Measurements from ENCODE around the gene TMEM259.
A peak's percentile ranks its signal among the peaks of the same experiment; 100 is the strongest.

Gene TMEM259

DNA sequence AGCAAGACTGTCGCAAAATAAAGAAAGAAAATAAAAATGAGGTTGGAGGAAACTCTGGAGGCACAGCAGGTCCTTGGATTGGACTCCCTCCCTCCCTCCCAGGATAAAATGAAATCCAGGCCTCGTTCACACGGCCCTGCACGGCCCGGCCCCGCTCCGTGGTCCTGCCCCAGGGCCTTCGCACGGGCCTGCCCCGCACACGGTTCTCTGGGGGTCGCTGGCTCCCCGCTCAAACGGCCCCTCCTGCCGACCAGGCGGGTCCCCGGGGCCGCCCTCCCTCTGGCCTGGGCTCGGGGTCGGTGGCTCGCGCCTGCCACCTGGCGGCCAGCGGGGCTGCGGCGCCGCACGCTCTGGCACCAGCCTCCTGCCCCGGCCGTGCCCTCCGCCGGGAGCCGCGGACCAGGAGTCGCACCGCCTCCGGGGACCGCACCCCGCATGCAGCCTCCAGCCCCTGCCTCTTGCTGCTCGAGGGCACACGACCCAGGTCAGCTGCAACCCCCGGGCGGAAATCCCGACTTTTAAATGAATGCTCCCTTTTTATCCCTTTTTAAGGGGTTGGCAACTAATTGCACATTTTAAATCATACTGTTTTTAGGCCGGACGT lies 38.3 kb downstream of the TMEM259 start:
- peak; percentile 33 for DNase-seq

DNA sequence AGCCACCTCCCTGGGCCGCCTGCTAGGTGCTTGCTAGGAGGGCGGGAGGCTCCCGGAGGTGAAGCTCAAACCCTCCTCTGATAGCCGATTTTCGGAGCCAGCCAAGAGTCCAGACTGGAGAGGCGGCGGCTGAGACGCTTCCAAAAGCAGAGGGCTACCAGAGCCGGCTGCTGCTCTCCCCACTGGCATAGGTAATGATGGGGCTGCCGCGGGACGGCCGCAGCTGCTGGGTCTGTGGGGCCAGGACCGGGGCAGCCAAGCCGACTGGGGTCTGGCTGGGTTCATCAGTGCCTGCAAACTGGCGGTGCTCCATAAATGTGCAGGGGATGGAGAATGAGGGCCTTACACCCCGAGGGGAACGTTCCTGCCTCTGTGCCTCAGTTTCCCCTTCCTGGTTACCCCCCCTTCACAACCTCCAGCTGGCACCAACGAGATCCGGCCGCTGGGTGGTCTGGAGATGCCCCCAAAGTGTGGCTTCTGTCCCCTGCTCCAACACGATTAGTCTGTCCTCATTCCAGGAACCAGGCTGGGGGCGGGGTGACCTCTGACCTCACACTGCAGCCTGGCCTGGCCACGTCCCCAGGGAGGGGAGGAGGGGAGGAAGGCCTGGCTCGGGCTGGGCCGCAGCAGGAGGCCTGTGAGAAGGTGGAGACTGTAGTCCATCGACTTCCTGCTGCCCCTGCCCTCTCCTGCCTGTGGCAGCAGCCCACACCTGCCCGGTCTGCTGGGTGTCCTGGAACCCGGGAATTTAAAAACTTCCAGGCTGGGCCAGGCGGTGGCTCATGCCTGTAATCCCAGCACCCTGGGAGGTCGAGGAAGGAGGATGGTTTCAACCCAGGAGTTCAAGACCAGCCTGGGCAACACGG lies 40.6 kb downstream of the TMEM259 start:
- peak; percentile 43 for DNase-seq

DNA sequence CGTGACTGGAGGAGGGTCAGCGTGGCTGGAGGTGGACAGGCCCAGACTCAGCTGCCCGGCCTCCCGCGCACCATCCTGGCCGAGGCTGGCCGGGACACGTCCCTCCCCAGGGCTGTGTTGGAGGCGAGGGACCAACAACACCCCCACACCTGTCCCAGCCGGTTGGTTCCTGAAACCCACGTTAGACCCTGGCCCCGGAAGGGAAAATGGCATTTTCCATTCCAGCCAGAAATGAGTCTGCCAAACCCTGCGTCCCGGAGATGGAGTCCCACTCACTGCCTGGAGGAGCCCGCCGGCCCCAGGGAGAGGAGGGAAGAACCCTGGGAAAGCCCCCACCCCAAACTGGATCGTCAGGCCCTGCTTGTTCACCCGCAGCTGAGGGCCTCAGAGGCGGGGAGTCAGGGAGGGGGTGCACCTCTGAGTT lies 41.6 kb downstream of the TMEM259 start:
- no peak for DNase-seq

DNA sequence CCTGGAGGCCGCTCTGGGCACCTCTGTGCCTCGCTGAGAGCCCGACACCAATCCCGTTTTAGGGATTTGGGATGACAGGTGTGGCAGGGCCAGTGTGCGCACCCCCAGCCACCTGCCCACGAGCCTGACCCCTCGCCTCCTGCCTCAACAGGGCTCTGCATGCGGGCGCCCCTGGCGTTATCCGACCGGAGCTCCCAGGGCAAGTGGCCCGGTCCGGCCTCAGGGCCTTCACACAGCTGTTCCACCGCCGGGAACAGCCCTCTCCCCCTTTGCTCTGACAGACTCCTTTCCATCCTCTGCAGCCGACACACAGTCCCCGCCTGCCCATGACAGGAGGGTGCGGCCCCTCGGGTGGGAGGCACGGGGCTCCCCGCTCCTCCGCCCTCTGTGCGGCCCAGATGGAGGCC lies 43.9 kb downstream of the TMEM259 start:
- no peak for DNase-seq

DNA sequence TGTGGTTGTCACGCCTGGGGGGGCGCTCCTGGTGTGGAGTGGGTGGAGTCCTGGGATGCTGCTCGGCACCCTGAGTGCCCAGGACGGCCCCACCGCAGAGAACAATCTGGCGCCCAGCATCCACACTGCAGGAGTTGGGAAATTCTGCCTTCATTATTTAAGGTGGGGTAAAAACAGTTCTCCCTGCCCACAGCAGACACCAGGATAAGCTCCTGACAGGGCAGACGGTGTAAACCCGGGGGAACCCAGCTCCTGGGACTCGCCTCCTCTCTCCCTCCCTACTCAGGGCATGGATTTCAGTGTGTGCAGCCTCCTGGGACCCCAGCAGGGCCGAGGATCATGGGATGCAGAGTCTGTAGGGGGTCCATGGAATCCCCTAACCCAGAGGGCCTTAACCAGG lies 44.4 kb downstream of the TMEM259 start:
- no peak for DNase-seq

DNA sequence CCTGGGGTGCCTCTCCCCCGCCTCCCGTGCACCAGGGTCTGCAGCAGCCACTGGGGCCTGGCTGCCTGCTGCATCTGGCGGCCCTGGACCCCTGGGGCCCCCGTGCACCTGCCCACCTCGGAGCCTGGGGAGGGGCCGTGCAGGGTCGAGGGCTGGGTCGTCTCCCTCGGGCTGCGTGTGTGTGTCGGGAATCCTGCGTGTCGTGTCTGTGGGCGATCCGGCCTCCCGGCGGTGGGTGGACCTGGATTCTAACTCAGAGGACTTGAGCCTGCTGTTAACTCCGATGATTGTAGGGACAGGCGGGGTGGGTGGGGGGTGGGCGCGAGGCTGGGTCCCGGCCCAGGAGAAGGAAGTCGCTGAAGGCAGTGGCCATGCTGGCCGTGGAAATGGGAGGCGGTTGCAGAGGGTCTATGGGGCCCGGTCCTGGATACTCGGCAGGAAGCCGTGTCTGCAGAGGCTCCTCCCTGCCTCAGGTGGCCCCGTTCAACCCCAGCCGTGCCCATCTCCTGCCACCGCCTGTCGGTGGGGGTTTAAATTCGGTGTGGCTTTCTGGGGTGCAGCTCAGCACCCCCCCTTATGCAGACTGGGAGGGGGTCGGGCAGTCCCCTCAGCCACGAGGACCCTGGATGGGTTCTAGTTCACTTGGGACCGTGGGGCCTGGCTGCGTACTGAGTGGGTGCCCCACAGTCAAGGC lies 46.2 kb downstream of the TMEM259 start:
- no peak for DNase-seq

DNA sequence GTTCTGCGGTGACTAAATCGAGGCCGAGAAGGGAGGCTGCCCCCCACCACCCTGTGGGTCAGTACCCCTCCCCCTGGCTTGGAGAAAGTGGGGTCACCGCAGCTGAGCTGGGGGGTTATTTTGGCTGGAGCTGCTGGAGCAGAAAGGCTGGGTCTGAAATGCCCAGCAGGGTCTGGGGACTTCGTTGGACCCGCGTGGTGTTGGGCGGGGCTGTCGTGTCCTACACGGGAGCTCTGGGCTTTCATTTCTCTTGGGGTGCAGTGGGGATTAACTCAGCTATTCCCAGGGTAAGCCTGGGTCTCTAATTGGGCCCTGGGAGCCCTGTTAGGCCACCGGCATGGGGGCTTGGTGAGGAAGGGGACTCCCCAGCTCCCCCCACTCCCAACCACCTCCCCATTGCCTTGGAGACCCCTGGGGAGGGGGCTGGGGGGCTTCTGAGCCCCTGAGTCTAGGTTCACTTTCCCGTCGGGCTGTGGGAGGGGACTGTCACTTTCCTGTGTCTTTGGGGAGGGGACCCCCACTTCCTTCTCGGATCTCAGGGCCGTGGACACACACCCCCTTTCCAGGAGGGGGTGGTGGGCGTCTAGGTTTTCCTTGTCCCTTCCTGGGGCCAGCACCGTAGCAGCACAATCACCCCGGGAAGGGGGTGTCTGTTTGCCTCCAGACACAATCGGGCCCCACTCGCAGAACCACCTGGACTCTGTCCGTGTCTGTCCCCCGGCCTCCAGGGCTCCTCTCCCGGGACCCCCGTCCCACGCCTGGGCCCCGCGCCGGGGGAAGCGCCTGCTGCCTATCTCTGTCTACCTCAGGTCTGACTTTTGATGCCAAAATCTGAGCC lies 47.0 kb downstream of the TMEM259 start:
- DNase-seq = no peak

DNA sequence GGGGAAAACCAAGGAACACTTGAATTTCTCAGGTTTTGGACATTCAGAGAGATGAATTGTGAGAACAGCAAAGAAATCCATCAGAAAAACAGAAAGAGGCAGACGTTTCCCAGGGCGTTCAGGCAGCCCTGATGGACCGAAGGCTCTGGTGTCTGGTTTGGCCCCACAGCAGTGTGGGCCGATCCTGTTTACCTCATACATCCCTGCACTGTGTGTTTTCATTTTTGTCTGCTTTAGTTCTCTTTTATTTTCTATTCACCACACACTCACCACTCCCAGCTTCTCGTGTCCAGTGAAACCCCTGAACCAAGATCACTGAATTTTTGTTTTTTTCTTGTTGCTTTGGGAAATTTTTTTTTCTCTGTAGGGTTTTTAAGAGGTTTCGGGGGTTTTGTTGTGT lies 48.6 kb downstream of the TMEM259 start:
- DNase-seq = no peak

DNA sequence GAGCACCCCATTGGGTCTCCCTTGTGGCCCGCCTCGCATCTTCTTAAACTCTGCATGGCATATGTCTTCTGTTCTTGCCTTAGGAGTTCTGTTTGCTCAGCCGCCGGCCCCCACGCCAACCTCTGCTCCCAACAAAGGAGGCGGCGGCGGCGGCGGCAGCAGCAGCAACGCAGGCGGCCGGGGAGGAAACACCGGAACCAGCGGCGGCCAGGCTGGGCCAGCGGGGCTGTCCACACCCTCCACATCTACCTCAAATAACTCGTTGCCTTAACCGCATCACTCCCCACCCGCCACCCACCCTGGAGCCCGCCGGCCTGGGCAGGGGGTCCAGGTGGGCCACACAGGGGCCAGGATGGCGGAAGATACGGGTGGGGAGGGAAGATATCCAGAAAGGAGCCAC lies 49.1 kb downstream of the TMEM259 start:
- no peak for DNase-seq

DNA sequence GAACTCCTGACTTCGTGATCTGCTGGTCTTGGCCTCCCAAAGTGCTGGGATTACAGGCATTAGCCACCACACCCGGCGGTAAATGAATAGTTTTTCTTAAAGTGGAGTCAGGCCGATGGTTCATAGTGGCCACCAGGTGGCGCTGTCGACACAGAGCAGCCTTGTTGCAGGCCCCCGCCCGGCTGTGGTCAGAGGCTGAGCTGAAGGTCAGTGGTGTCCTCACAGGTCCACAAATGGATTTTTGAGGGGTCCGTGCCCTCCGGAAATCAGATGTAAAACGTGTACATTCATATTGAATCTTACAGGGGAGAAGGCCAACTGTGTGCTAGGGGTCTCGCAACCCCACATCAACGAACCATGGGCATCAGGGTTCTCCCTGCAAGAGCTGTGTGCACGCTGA lies 50.2 kb downstream of the TMEM259 start:
- no peak for DNase-seq

DNA sequence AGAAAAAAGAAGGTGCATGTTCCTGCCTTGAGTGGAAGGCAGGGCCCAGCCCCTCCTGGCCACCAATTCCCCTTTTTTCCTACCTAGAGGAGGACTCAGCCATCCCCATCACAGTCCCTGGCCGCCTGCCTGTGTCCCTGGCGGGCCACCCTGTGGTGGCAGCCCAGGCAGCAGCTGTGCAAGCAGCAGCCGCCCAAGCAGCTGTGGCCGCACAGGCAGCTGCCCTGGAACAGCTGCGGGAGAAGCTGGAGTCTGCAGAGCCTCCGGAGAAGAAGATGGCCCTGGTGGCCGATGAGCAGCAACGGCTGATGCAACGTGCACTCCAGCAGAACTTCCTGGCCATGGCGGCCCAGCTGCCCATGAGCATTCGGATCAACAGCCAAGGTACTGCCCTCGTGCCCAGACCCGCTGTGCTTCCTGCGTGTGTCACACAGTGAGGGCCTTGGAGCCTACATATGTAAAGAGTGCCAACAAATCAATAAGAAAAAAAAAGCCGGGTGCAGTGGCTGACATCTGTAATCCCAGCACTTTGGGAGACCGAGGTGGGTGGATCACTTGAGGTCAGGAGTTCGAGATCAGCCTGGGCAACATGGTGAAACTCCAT lies 54.3 kb downstream of the TMEM259 start:
- DNase-seq = no peak

DNA sequence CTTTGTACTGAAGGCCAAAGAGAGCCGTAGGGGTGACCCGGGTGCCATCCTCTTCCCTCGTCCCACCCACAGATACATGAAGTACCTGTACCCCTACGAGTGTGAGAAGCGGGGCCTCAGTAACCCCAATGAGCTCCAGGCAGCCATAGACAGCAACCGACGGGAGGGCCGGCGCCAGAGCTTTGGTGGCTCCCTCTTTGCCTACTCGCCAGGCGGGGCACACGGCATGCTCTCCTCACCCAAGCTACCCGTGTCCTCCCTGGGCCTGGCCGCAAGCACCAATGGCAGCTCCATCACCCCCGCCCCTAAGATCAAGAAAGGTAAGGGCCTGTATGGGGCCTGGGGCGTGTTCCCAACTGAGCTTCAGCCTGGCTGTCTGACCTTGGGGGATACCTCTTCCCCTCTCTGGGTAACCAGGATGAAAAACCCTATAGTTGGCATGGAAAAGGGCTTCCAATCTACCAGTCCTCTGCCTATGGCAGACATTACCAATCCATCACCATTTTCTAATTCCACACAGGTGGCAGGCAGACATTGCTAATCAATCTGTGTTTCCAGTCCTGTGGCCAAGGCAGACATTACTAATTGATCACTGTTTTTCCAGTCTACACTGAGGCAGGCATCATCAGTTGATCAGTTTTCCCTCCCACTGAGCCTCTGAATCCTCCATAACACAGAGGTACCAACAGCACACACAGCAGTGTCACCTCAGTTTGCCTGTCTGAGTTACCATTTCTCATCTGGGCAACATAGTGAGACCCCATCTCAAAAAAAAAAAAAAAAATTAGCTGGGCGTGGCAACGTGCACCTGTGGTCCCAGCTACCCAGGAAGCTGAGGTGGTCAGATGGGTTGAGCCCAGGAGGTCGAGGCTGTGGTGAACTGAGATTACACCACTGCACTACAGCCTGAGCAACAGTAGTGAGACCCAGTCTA lies 55.9 kb downstream of the TMEM259 start:
- DNase-seq = no peak

DNA sequence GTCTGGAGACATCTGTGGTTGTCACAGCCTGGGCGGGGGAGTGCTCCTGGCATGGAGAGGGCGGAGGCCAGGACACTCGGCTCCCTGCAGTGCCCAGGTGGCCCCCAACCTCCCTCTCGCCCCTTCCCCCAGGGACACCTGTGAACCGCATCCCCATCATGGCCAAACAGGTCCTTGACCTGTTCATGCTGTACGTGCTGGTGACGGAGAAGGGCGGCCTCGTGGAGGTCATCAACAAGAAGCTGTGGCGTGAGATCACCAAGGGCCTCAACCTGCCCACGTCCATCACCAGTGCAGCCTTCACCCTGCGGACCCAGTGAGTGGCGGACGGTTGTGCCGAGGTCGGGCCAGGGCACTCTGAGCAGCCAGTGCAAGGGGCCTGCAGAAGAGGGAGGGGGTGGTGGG lies 56.8 kb downstream of the TMEM259 start:
- no peak for DNase-seq

DNA sequence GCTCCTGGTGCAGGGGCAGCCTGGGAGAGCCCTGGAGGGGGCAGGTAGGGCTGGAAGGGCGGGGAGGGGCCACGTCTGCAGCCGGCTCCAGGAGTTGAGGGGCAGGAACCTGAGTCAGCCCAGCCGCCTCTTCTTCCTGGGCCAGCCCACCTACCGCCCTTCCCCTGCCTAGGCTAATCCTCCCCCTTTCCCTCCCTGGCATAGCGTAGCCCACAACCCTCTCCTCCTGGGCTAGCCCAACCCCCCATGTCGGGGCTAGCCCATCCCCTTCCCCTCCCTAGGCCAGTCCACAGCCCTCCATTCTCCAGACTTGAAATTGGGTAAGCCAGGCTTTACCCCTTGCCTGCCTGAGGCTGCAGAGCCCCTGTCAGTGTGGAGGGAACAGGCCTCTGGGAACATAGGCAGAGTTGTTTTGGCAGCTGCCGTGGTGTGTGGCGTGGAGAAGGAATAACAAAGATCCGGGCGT lies 57.4 kb downstream of the TMEM259 start:
- no peak for DNase-seq

DNA sequence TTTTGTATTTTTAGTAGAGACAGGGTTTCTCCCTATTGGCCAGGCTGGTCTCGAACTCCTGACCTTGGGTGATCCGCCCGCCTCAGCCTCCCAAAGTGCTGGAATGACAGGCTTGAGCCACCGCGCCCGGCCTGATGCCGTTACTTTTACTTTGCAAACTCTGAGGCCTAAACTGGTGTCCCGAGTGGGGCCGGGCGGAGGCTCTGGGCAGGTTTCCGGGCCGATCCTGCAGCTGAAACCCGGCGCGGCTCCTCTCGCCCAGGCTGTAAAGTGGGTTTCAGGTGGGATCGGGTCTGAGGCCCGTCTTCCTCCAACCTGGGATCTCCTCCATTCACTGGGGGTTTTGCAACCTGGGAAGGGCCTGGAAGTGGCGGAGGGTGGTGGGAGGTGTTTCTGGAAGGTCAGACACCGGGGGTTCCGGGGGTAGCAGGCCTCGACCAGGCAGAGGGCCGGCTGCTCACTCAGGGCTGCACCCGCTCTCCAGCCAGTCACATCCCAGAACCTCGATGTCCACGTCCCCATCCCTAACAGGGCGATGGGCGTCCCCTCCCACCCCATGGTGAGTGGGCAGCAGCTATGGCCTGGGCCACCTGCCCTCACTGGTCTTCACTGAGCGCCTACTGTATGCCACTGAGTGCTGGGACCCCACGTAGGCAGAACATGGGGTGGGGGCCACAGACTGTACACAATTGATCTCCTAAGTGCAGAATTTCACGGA lies 58.1 kb downstream of the TMEM259 start:
- DNase-seq = no peak

DNA sequence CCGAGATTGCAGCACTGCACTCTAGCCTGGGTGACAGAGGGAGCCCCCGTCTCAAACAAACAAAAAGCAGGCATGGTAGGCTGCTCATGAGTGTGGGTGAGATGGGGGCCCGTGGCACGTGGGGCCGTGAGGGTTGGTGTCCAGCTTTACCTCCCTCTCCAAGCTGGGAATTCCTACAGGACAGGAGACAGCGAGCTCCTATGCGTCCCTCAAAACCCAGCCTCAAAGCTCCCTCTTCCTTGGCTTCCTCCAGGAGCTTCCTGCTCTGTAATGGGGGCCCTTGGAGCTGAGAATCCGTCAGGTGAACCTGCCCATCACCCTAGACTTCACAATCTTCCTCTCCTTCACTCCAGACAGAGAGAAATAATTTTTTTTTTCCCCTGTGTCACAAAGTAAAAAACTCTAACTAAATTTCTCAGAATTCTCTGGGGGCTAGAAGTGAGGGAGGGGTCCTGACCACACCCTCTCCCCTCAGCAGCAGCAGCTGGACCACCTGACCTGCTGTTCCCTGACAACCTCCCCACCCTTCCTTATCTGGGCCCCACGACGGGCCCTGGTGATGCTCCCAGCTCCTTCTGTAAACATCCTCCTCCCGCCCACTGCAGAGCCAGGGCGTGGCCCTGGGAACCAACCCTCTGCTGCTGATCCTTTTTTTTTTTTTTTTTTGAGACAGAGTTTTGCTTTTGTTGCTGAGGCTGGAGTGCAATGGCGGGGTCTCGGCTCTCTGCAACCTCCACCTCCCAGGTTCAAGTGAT lies 58.9 kb downstream of the TMEM259 start:
- DNase-seq = no peak

DNA sequence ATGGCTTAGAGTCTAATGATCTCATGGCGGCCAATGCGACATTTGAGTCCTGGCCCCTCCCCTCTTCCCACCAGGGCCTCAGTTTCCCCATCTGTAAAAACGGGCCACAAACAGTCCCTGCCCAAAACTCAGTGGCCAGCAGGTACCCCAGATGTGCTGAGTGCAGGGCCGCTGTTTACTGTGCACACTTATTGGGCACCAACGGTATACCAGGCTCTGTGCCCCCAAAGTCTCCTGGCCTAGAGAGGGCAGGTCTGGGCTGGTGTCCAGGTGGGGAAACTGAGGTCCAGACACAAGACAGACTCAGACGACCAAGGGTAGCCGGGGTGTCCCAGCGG lies 60.4 kb downstream of the TMEM259 start:
- no peak for DNase-seq

DNA sequence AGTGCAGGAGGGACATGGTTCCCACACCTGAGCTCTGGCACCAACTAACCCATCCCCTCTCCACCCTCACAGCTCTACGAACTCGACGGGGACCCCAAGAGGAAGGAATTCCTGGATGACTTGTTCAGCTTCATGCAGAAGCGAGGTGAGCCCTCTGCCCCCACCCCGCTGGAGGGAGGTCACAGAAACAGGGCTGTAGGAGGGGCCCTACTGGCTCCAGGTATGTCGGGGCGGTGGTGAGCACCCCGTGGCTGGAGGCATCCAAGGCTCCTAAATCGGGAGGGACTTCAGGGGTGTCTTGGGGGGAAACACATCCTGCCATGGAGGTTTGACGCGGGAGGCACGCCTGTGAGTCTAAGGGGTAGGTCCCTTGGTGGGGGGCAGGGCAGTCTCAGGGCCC lies 60.9 kb downstream of the TMEM259 start:
- no peak for DNase-seq

Measured in NCI-H146 (cell line).